Choroid plexus epithelial cell (primary cell): Measurements from ENCODE around the gene SCN4A.
"Not testable (repeated sequence)": the region's sequence is repeated elsewhere in the genome, so short reads cannot be mapped to it uniquely, and the experiment has no call there.

Experiments used
- DNase-seq: peaks from one replicate; pipeline ENCODE4 v3.0.0-alpha.2; 2010; ENCODE audit warnings: low read depth
- H3K4me3 ChIP-seq: 2 replicates; pipeline ENCODE4 v1.5.1; 2011; ENCODE audit warnings: low read depth, mild to moderate bottlenecking, control low read depth, low read length, moderate library complexity
- CTCF ChIP-seq: conservative IDR thresholded peaks from 2 replicates; pipeline ENCODE4 v1.5.1; 2011; ENCODE audit warnings: low read depth, mild to moderate bottlenecking, control low read depth, inconsistent platforms, low read length, moderate library complexity

Gene SCN4A

DNA sequence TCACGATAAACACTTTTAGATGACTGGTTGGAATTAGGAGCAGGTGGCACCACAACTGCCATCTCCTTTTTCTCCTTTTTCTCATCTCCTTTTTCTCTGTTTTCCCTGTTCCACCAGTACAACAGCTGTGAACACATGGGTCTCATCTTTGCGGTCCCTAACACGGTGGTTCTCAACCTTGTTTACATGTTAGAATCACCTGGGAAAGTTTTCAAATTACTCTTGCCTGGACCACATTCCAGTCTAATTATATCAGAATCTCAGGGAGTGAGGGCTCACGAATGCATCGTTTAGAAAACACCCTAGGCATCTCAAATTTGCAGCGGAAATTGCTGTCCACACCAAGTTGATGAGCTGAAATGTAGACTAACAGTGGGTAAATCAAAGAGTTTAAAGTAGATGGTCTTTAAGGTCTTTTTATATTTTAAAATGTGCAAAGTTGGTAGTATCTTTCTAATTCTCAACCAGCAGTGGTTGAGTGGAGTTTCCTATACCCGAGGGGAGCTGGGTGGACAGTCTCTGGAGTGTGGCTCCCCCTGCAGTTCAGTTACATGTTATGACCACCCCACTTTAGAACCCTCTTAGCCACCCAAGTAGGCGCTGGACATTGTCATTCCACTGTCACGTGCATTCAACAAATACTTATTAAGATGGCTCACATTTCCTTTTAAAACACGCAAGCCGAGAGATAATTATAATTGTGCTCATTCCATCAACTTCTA is 80.2 kb downstream of the SCN4A start:
- not testable (repeated sequence) for DNase-seq, H3K4me3 ChIP-seq

GRCh38 chr17:63889026-63889848 is 83.5 kb downstream of the SCN4A start:
- peak; percentile 48 for TF ChIP-seq CTCF
- not testable (repeated sequence) for H3K4me3 ChIP-seq
- peak; percentile 28 for DNase-seq
